Measurements from ENCODE around the gene ENO3. TPM values are rescaled to one million over a fixed set of nuclear protein-coding genes. Genes with fewer than 3 reads are reported as not detected.

Gene ENO3
- total RNA-seq, result 0.61 and 0.86 TPM in 2 replicates

DNA sequence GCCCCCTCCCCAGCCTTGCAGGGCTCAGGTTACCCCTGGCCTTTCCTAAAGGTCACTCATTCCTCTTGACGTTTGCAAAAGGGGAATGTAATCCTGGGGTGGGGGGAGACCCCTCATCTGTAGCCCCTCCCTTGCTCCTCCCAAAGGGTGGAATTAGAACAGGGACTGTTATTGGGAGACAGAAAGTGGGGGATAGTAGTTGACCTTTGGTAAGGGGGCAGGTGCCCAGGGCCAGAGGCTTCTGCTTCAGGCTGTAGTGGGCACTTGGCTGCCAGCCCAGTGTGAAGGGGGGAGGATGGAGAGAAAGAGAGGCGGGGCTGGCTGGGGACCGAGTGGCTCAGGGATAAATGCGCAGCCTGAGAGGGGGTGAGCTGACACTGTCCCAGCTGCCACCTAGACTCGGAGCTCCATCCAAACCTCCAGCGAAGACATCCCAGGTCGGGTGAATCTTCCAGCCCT is at the start of gene ENO3:
TSS of gene ENO3 (plus strand) at position 374 of the 459 bp plus-strand sequence. CDS start 711 bp downstream, outside the sequence.

DNA sequence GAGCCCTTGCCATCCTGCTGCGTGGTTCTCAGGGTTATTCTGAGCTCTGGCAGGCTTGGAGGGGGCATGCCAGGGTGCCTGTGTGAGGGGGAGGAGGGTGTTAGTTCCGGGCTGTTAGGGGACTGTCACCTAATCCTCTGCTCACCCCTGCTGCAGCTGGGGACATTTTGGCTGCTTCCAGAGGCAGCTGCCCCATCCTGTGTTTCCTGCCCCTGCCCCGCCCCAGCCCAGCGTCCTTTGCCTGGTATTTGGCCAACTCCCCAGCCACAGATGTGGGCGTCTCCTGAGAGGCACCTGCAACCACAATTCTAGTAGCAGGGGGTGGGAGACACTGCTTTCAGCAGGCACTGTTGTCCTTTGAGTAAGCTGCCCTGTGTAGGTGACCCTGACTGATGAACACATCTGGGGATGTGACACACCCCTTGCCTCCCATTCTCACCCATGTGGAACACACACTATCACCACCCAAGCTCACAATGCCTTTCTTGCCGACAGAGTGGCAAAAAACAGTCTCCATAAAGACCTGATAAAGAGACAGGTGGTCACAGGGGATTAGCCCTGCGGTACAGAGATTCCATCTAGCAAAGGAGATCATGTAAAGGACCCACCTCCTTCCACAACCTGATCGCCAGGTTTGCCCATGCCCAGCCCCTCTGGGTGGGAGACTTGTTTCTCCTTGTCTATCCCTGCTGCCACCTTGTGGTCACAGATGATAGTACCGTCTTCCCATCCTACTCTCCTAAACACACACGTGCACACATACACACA is 47.7 kb upstream of the ENO3 start, which contains the start of gene CHRNE:
TSS of gene CHRNE (minus strand) at position 48 of the 768 bp plus-strand sequence. CDS start at position 13, 35 bp downstream.

DNA sequence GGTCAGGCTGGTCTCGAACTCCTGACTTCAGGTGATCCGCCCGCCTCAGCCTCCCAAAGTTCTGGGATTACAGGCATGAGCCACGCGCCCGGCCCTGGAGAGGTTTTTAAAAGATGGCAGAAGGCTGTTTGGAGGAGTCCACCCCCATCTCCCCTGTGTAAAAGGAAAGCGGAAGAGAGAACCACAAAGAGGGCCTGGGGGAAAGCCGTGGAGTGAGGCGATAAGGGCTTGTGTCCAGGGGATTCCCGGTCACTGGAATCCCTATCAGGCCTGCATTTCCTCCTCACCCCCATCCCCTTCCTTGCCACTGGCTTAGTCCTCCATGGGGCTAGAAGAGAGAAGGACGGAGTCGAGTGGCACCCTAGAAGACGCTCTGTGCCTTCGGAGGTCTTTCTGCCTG is 19.0 kb upstream of the ENO3 start, which contains the start of gene GP1BA:
TSS of gene GP1BA (plus strand) at position 315 of the 400 bp plus-strand sequence. CDS start 328 bp downstream, outside the sequence.

DNA sequence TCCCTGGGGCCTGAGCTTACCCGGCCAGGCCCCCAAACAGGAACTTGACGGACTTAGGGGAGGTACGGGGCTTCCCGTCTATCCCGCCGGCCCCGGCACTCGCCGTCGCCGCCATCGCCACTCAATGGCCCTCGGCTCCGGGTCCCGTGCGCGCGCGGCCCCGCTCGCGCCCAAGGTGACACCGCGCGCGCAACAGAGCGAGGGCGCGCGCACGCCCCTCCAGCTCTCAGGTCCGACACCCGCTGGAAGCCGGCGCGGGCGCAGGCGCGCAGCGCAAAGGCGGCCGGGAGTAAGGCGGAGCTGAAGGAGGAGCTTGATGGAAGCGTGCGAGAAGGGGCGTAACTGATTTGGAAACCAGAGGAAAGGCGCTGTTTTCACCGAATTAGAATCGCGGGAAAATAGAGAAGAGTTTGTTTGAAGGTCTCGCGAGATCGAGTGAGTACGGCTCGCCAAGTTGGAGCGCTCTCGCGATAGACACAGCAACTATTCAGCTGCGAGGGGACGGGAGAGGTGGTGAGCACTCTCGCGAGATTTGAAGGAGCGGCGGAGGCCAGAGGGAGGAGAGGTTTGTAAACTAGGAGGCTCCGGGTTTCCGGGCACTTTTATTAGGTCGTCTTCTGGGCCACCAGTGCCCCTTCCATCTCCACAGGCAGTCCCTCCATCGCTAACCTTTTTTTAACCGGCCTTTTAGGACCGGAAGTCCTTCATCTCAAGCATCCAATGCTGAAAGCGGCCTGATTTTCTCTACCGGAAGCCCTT is 10.9 kb upstream of the ENO3 start, which contains the start of the genes RNF167 and SLC25A11:
TSS of gene RNF167 (plus strand) at position 473 of the 759 bp plus-strand sequence. CDS start 642 bp downstream, outside the sequence.
TSS of gene SLC25A11 (minus strand) at position 251 of the 759 bp plus-strand sequence. CDS start at position 115, 136 bp downstream.

DNA sequence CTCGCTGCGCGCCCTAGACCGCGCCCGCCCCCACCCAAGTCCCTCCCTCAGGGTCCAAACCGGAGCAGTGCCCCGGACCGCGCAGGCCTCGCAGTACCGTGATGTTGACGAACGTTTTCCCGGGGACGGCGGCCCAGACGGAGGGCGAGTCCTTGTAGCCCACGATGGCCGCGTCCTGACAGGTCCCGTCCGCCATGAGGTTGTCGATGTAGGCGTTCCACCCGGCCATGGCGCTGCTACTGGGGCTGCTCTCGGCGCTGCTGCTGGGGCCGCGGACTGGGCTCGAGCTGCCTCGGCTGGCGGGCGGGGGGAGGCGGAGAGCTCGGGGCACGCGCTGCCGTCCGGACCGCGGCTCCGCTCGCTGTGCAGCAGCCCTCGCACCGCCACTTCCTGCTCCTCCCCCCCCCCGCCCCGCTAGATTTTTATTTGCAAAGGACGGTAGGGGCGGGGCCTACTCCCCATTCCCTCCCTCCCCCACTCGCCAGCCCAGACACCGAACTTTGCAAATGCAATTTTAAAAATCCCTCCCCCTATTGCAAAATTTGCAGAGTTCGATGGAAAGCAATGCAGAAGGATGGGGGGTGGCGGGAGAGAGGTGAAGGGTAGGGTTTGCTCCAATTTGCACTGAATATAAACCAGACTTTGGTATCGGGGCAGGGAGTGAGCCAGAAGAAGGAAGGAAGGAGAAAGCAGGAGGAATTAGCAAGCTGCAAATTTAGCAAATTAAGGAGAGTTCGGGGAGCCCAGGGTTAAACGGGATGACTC is 2.6 kb upstream of the ENO3 start, which contains the start of gene PFN1:
TSS of gene PFN1 (minus strand) at position 365 of the 765 bp plus-strand sequence. CDS start at position 229, 136 bp downstream.

DNA sequence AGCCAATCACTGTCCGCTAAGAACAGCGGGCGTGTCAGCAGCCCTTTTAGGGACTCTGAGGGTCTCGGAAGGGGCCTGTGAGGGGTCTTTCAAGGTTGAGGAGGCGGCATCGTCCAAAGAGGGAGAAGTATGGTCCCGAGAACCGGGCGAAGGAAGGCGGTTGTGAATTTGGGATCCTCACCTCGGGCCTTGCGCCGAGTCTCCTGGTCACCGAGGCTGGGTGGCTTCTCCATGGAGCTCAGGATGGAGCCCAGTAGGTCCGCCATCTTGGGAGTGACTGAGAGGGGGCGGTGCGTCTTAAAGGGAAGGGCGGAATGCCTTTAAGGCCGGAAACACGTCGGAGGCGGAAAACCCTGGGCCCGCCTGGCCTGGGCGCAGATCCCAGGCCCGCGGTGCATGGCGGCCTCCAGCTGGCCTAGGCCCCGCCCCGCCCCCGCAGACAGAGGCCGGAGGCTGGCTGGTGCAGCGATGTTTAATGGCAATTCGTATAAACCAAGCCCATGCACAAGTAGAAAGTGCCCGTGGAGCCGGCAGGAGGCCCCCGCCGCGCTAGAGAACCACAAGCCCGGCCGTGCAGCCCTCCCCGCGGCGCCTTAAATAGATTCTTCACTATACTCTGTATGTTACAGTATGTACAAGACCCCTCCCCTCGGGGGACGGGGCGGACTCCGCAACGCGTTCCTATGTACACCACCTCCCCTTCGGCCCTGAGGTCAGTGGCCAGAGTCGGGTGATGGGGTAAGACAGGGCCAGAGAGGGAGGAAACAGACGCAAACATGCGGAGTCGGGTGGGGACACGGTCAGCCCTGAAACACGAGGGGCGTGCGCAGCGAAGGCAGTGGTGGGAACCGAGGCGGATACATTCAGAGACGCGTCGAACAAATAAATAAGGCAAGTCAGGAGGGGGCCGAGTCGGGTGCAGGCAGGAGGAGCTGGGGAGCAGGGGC is 16.9 kb downstream of the ENO3 start, which contains the start of gene SPAG7:
TSS of gene SPAG7 (minus strand) at position 279 of the 947 bp plus-strand sequence. CDS start at position 266, 13 bp downstream.

DNA sequence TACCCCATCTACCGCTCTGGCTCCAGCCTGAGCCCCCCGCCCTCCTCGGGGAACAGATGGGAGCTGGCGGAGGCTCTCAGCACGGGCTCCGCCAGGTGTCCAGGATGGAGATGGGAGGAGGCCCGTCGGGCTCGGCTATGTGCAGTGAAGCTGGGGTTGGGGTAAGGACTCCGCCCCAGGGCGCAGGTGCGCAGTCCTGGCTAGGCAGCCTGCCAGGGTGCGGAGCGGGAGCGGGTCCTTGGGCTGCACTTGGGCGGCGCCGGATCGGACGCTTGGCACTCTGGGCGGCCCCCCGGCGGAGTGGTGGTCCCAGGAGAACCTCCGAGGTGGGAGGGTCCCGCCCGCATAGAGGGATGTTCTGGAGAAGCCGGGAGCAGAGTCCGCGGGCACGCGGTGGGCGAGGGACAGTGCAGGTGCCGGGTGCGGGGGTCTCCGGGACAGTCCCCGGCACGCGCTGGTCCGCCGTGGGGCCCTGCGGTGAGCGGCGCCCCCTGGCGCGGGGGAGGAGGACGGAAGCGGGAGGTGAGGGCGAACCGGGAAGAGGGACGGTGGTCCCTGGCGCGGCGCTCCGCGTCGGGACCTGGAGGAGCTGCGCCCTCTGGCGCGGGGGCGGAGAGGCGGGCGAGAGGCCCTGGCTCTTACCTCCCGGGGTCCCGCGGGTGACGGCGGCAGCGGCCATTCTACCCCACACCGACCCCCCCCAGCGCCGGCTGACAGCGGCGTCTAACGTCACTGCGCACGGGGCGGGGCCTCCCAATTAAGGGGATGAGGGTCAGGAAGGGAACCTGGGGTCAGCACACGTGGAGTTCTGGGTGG is 36.2 kb downstream of the ENO3 start, which contains the start of gene CAMTA2:
TSS of gene CAMTA2 (minus strand) at position 725 of the 816 bp plus-strand sequence. CDS start 1,453 bp downstream, outside the sequence.

DNA sequence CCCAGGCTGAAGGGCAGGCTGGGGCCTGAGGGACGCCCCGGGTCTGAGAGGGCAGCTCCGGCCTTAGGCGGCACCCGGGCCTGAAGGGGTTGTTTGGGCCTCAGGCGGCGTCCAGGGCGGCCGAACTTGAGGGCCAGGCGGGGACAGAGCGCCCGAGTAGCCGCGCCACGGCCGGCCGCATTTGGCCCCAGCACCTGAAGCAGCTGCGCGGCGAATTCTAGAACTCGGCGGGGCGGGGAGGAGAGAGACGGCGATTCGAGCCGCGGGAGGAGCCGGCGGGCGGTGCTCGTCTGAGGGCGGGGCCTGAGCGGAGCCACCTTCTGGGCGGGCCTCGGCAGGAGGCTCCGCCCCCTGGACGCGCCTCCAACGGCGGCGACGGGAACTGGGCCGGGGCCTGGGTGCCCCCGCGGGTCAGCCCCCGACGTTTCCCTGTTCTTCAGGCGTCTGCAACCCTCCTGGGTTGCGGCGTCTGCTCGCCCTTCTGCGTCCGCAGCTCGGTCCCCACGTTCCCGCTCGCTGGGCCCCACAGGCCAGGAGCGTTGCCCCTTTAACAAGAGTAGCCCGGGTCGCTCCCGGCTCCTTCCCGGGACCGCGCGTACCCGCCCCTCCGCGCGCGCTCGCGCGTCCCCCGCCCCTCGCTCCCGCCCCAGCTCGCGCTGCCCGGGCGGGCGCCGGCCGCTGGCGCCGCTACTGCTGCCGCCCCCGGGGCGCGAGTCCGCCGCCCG is 46.5 kb downstream of the ENO3 start, which contains the start of the genes INCA1 and KIF1C:
TSS of gene INCA1 (minus strand) at position 221 of the 725 bp plus-strand sequence. CDS start 3,085 bp downstream, outside the sequence.
TSS of gene KIF1C (plus strand) at position 649 of the 725 bp plus-strand sequence. CDS start 2,297 bp downstream, outside the sequence.

Other genes starting within 250 kb of the ENO3 start
- gene PELP1, start 247.0 kb upstream of the ENO3 start, total RNA-seq, result 21.2 and 40.7 TPM in 2 replicates
- 10.9 and 13.2 TPM in 2 replicates for gene ARRB2, start 240.5 kb upstream of the ENO3 start, total RNA-seq
- 26.4 and 40.1 TPM in 2 replicates for gene MED11, start 219.7 kb upstream of the ENO3 start, total RNA-seq
- gene ZMYND15, start 211.3 kb upstream of the ENO3 start, total RNA-seq, result 0.08 and 0.11 TPM in 2 replicates
- gene CXCL16, start 211.2 kb upstream of the ENO3 start, total RNA-seq, result 1.9 and 14.8 TPM in 2 replicates
- not detected in 2 replicates for gene TM4SF5, start 179.2 kb upstream of the ENO3 start, total RNA-seq
- 0.31 TPM in 1 of 2 replicates, not detected in the other for gene VMO1, start 164.8 kb upstream of the ENO3 start, total RNA-seq
- gene GLTPD2, start 162.2 kb upstream of the ENO3 start, total RNA-seq, result not detected in 2 replicates
- gene PSMB6, start 155.0 kb upstream of the ENO3 start, total RNA-seq, result 272 and 338 TPM in 2 replicates
- gene PLD2, start 144.0 kb upstream of the ENO3 start, total RNA-seq, result 19.6 and 23.9 TPM in 2 replicates
- 43.4 and 65.6 TPM in 2 replicates for gene MINK1, start 117.8 kb upstream of the ENO3 start, total RNA-seq
- gene C17orf107, start 51.6 kb upstream of the ENO3 start, total RNA-seq, result 1.1 and 2.2 TPM in 2 replicates
- not detected in 2 replicates for gene CHRNE, start 48.0 kb upstream of the ENO3 start, total RNA-seq
- not detected in 2 replicates for gene GP1BA, start 18.8 kb upstream of the ENO3 start, total RNA-seq
- 53.0 and 63.6 TPM in 2 replicates for gene SLC25A11, start 11.1 kb upstream of the ENO3 start, total RNA-seq
- gene RNF167, start 10.9 kb upstream of the ENO3 start, total RNA-seq, result 50.5 and 60.4 TPM in 2 replicates
- gene PFN1, start 2.6 kb upstream of the ENO3 start, total RNA-seq, result 1,881 and 2,020 TPM in 2 replicates
- gene SPAG7, start 16.7 kb downstream of the ENO3 start, total RNA-seq, result 64.0 and 77.2 TPM in 2 replicates
- gene CAMTA2, start 36.6 kb downstream of the ENO3 start, total RNA-seq, result 9.7 and 22.2 TPM in 2 replicates
- gene INCA1, start 46.4 kb downstream of the ENO3 start, total RNA-seq, result 0.08 TPM in 1 of 2 replicates, not detected in the other
- gene KIF1C, start 46.8 kb downstream of the ENO3 start, total RNA-seq, result 73.7 and 76.2 TPM in 2 replicates
- gene SLC52A1, start 84.3 kb downstream of the ENO3 start, total RNA-seq, result 0.08 and 0.62 TPM in 2 replicates
- 0.30 and 0.94 TPM in 2 replicates for gene ZFP3, start 127.3 kb downstream of the ENO3 start, total RNA-seq
- gene ZNF232, start 160.8 kb downstream of the ENO3 start, total RNA-seq, result 5.8 and 5.9 TPM in 2 replicates
- gene USP6, start 164.9 kb downstream of the ENO3 start, total RNA-seq, result under 0.01 TPM in 1 of 2 replicates, not detected in the other
- 0.87 and 2.1 TPM in 2 replicates for gene ZNF594, start 240.7 kb downstream of the ENO3 start, total RNA-seq

Data from hair follicular keratinocyte (primary cell).